NCI-H1694 treated with DMSO at 0.1 percent for 48 hours (cell line): ENCODE data around the gene RANBP17.
"Not testable (repeated sequence)": the region's sequence is repeated elsewhere in the genome, so short reads cannot be mapped to it uniquely, and the experiment has no call there.

Source experiments
- DNase-seq: peaks from one replicate; lab custom pipeline; 2025; lab: John Stamatoyannopoulos, UW

RANBP17 gene

DNA sequence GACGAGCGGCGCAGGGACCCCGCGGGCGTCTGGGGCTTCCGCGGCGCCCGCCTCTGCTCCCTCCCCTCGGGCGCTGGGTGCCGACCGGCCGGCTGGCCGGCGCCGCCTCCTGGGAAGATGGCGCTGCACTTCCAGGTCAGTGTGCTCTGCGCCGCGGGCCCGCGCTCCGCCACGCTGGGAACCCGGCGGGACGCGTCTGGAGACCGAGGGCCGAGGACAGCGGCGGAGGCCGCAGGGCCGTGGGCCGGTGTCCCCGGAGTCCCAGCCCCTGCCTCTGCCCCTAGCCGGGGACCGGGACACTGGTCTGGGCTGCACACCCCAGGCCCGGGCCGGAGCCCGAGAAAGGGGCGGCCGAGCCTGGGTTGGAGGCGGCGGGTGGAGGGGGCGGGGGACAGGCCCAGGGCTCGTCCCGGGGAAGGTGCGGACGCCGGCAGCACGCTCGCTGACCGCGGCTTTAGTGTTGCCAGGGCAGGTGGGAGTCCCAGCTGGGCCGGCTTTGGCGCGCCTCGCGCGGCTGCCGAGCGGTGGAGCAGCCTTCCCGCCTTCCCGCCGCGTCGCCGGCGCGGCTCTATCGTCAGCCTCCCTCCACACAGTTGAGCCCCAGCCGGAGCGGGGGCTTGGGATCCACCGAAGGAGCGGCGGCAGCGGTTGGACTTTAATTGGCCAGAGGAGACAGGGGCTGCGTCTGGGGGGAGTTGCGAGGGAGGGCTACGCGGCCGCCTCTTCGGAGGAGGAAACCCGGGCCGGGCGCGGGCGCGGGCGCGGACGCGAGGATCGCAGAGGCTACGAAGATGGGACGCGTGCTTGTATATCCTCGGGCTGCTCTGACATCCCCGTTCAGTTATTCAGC is at the start of gene RANBP17:
RANBP17 (plus strand) TSS at position 102 of the 850 bp plus-strand sequence.
- DNase-seq = peak; percentile 16

DNA sequence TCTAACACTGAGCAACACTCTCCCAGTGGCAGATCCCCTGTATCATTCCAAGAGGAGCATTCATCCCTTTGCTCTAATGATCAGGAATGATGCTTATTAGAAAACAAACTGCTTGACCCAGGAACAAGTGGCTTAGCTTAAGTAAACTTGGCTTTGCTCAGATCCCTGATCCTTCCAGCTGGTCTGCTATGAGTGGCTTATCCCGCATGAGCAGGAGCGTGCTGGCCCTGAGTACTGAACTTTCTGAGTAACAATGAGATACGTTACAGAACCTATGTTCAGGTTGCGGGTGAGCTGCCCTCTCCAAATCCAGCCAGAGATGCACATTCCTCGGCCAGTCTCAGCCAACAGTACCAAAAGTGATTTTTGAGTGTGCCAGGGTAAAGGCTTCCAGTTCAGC is 48.6 kb upstream of the RANBP17 start:
- no peak for DNase-seq

DNA sequence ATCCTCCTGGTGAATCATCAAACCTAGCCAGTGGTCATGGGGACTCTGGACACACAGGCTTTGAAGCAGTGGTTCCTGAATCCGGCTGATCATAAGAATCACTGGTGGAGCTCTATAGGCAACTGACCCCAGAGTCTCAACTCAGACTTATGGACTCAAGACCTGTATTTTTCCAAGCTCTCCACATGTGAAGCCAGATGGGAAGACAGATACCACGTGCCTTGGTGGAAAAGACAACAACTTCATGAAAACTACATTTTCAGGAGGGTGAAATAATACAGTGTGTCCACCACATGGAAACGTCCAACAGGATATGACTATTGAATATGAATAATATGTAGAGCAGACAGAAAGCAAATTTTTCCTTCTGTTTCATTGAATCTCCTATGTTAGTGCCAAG is 44.6 kb upstream of the RANBP17 start:
- DNase-seq = no peak

DNA sequence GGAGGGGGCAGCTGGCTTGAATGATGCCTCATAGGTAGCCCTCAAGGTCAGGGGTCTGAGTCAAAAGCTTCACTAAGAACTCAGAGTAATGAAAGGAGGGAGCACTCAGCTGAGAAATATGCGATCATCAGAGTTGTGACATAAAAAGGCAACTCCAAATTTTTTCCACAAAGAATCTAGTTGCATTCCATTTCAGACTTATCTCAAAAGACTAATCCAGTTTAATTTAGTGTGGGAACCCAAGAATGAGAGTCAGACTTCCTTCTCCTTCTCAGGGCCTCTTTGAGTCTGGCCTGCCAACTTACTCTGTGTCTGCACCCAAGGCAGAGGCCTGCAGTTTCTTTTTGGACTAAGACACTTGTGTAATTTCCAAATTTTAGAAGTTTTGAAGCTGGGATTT is 43.6 kb upstream of the RANBP17 start:
- DNase-seq = no peak

DNA sequence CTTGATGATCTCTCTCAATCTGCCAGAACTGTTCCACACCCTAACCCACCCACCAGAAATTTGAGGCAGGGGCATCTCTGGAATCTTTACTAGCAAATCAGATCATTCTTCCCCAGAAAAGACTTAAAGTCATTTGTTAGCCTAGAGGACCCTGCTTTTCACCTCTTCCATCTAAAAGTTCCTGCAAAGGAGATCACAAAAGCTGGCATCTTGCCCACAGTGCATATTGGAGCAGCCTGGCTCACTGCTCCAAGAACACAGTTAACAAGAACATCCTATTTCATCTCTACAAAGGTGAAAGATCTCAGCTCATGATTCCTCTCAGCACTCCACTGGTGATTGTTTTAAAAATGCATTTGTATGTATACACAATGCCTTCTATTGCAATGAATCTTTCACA is 42.0 kb upstream of the RANBP17 start:
- DNase-seq = no peak

DNA sequence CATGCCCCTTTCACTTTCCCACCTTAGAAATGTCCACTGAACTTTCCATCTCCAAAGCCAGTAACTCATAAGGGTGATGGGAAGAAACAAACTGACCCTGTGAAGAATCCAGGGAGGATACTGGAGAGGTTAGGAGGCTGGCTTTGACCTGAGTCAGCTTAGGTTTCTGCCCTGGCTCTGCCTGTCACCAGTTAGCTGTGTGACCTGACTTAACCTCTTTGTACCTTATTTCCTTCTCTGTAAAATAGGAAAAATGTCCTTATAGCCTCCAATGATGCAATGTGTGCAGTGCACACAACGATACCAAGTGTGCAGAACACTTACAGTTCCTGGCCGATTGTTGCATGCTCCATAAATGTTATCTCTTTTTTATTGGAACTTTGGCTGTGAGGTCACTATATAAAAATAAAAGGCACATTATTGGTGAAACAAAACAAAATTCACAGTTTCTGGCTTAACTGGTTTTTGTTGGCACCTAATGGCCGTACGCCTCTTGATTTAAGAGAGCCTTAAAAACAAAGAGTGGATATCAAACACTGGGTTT is 40.5 kb upstream of the RANBP17 start:
- no peak for DNase-seq

DNA sequence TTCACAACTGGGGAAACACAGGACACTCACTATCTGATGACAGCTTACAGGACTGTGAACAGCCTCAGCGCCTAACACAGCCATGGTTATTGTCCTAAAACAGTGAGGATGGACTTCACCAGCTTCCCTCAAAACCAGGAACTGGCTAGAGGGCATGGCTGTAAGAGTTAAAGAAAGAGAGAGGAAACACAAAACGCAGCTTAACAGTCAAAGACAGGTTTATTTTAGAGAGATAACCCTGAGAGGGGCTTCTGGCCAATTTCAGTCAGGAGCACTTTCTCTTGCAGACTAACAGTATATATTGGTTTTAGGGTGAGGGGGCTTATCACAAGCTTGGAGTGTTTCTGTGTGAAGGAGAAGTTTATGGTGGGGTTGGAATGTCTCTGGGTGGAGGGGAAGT is 35.7 kb upstream of the RANBP17 start:
- DNase-seq = no peak

DNA sequence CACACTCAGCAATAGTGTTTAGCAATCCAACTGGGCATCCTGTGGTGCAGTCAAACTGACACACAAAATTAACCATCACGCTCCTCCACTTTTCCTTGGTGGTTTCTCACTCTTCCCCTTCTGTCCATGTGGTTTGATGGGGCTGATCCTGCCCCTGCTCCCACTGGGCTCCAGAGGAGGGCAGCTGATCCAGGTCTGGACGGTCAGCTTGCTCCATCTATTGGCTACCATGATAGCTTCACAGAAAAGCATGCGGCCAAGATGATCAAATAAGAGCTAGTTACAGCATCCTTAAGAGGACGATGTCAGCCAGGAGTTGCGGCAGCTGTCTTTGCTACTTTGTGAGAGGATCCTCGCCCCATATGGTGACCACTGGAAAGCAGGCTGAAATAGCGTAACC is 29.6 kb upstream of the RANBP17 start:
- DNase-seq = no peak

DNA sequence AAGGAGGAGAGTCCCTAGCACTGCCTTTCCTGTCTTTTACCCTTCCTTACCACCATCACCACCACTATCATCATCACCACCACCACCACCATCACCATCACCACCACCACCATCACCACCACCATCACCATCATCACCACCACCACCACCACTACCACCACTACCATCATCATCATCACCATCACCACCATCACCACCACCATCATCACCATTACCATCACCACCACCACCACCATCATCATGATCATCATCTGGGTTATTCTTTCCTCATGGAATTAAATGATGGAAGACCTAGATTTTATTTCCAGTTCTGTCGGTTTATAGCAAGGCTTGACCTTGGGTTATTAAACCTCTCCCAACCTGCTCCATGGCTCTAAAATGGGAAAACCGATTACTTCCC is 27.8 kb upstream of the RANBP17 start:
- DNase-seq = not testable (repeated sequence)

DNA sequence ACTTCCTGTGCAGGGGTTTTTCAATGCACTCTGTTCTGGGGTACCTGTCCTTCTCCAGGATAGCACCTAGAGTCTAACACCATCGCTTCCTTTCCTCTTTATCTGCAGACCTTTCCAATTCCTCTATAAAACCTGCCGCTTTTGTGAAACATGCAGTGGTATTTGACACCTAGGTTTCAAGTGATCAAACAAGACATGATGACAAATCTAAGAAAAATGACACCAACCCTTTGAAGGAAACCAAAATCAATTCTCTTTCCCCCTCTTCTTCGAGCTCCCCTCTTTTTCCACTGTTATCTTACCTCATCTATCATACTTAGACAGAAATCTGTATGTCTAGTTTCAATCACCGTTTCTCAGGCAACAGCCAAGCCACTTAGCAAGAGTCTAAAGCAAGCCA is 25.6 kb upstream of the RANBP17 start:
- DNase-seq = no peak

DNA sequence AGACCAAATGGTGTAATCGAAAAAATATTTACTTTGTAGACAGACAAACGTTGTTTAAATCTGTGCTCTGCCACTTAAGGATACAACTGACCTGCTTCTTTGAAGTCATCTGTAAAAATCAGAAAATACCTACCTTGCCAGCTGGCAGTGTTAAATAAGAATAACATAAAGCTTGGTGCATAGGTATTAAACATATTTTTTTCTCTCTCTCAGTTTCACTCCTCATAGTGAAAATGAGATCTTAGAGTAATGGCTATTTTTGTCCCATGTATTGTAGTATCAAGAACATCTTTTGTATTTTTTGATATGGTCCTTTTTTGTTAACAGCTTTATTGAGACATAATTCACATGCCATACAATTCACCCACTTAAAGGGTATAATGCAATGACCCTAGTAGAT is 17.9 kb upstream of the RANBP17 start:
- DNase-seq = no peak

DNA sequence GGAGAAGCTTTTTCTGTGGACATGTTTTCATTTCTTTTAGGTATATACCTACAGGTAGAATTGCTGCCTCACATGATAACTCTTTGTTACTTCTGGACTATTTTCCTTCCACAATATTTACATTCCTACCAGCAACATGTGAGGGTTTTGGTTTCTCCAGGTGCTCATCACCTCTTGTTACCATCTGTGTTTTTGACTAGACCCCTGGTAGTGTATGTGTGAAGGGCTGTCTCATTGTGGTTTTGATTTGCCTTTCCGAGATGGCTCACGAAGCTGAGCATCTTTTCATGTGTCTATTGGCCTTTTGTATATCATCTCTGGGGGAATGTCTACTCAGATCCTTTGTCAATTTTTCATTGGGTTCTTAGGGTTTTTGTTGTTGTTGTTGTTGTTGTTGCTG is 17.2 kb upstream of the RANBP17 start:
- DNase-seq = no peak

DNA sequence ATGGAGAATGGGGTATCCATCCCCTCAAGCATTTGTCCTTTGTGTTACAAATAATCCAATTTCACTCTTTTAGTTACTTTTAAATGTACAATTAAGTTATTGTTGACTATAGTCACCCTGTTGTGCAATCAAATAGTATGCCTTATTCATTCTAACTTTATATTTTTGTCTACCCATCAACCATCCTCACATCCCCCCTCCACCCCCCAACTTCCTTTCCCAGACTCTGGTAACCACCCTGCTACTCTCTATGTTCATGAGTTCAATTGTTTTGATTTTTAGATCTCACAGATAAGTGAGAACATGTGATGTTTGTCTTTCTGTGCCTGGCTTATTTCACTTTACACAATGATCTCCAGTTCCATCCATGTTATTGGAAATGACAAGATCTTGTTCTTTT is 15.4 kb upstream of the RANBP17 start:
- no peak for DNase-seq

DNA sequence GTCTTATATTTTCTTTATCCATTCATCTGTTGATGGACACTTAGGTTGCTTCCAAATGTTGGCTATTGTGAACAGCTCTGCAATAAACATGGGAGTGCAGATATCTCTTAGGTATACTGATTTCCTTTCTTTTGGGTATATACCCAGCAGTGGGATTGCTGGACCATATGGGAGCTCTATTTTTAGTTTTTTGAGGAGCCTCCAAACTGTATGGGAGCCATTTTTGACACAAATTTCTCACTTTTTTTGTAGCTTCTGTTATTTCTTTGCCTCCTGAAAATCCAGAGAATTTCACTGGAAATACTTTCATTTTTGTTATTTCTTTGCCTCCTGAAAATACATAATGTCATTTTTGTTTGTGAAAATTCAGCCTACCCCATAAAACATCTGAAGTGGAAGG is 15.0 kb upstream of the RANBP17 start:
- no peak for DNase-seq

DNA sequence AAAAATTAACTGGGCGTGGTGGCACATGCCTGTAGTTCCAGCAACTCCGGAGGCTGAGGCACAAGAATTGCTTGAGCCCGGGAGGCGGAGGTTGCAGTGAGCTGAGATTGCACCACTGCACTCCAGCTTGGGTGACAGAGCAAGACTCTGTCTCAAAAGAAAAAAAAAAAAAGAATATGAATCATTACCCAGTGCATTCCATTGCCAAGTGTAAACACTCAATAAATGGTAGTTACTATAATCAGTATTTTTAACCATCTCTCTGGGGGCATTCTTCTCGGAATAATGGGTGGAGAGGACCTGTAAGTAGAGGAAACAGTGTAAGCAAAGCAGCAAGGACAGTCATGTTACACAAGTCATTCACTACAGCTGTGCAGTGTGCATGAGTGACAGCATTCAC is 13.8 kb upstream of the RANBP17 start:
- DNase-seq = no peak

DNA sequence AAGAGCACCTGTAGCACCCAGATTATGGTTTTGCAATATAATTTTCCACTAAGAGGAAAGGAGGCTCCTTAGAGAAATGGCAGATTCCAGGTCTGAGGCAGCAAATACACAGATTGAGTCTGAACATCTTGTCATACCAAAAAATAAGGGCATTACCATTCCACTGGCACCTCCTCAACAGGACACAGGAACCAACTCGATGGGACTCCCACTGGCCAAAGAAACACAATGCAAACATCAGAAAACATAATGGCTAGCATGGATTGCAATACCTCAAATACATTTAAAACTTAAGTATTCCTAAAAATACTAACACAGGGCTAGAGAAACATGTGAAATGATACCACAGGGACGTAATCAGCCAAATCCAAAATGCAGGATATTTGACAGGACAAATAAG is 12.4 kb upstream of the RANBP17 start:
- DNase-seq = no peak

DNA sequence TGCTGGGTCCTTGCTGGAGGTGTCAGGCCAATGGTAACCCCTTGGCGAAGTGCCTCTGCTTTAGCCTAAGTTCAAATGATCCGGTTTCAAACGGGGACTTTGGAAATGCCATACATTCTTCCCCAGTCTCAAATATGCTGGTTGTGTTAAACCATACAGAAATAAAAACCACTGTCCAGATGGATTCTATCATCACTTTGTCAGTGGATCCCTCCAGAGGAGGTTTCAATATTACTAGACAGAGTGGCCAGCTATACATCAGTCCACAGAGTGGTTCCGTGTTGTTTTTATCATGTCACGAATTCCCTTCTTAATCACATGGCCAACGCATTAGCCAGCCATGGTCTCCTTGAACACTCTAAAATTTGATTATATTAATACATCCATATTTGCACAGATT is 7.3 kb upstream of the RANBP17 start:
- DNase-seq = no peak

DNA sequence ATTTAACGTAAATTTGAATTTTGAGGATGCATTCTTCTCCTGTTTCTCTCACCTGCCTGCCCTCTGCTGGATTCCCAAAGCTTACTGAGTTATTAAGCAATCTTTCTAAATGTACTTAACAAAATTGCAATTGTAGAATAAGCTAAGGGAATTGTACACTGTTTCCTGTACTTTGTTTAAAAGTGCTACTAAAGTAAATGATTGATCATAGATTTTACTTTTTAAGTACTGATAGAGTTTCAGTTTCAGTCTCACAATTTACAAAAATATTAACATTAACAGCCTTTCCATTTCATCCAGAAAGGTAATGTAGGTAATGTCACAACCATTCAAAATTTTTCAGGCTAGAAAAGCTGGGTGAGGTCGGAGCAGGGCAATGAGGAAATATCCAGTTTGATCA is 4.8 kb upstream of the RANBP17 start:
- no peak for DNase-seq

DNA sequence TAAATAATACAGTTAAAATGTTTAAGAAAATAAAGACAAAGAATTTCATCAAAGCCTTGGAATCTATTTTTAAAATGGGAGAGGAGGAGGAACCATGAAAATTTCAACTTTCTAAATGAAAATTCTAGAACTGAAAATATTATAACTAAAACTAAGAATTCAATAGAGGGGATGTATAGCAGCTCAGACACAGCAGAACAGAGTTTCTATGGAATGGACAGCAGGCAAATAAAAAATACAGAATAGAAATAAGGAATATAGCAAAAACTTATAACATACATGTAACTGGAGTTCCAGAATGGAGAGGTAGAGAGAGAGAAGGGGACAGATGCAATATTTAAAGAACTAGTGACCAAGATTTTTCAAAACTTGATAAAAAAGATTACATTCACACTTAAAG is 1.4 kb upstream of the RANBP17 start:
- DNase-seq = no peak

DNA sequence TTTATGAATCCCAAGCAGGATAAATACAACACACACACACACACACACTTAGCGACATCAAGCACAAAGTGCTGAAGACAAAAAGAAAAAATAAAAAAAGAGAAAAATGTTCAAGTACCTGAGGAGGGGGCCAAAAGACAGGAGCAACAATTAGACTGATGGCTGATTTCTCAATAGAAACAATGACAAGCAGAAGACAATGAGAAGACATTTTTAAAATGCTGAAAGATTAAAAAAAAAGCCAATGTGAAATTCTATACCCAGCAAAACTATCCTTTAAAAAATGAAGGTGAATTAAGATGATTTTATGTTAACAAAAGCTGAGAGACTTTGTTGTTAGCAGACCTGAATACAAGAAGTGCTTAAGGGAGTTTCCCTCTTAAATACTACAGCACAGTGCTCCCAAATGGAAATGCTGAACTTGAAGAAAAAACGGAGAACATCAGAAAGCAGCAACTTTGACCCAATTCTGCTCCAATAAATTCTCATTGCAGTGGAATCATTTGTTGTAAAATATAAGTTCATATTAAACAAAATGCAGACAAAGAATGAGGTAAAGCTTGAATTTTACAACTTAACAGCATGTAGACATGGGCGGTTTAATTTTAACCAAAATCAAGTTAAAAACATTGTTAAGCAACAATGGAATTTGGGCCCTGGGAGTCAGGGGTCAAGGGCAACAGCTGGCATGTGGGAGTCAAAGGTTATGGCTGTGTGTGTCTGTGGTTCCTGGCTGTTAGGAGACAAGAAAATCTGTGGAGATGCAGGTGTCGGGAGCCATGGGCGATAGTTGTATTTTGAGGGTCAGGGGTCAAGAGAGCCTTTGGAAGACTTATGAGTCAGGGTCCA is 776 bp upstream of the RANBP17 start:
- DNase-seq = no peak

DNA sequence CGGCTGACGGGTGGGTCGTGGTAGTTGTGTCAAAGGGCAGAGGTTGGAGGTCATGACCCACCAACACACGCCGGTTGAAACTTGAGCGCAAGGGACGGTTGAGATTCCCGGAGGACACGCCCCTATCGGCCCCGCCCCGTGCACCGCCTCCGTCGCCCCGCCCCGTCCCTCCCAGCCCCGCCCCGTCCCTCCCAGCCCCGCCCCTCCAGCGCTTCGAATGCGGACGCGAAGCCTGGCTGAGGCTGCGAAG is 226 bp upstream of the RANBP17 start:
- no peak for DNase-seq

DNA sequence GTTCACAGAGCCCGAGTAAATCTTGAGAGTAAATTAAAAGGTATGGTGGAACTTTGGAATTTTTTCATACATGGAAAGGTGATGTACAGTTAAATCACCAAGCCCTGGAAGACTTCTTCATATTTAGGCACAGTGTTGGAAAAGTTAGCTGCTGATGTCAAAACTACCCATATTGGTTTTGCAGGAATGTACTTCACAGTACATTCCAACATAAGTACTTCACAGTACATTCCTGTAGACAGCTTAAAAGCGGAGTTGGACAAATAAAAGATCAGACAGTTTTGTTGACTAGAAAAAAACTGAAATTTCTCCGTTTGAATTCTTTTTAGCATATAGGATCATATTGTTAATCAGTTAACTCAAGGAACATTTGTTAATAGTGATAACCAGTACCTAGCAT is 1.8 kb downstream of the RANBP17 start:
- DNase-seq = no peak

DNA sequence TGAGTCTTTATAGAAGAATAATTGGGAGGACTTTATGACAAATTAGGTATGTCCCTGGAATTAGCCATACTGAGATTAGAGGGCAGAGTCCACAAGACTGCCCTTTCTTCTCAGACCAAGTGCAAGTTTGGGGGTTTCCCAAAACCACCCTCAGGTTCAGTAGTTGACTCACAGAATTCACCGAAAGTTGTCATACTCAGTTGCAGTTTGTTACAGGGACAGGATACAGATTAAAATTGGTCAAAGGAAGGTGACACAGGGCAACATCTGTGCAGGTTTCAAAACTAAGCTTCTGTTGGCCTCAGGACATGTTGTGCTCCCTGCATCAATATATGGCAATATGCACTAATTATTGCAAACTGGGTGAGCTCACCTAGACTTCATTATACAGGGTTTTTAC is 3.8 kb downstream of the RANBP17 start:
- no peak for DNase-seq
